ENCODE data around the gene GPR35.

The GPR35 gene

GRCh38 chr2:240599141-240599583 lies 26.1 kb upstream of the GPR35 start:
- no peak for TF ChIP-seq REST (IDR thresholded peaks at IDR 0.05; ENCODE audit: insufficient read depth in 1 of 2, low read depth in 2 of 2, low read length in 2 of 2)
- TF ChIP-seq FOXP2 (optimal IDR thresholded peaks at IDR 0.05; ENCODE audit: borderline replicate concordance, extremely low read depth, extremely low read length, insufficient read depth) = no peak
- no peak for TF ChIP-seq POLR2AphosphoS5 (IDR thresholded peaks at IDR 0.05; ENCODE audit: low read depth, low read length)
- TF ChIP-seq TAF1 (IDR thresholded peaks at IDR 0.05; ENCODE audit: borderline replicate concordance, insufficient read depth, low read length) = no peak
- no peak for TF ChIP-seq SIN3A (IDR thresholded peaks at IDR 0.05; ENCODE audit: borderline replicate concordance, insufficient read depth, low read length)

DNA sequence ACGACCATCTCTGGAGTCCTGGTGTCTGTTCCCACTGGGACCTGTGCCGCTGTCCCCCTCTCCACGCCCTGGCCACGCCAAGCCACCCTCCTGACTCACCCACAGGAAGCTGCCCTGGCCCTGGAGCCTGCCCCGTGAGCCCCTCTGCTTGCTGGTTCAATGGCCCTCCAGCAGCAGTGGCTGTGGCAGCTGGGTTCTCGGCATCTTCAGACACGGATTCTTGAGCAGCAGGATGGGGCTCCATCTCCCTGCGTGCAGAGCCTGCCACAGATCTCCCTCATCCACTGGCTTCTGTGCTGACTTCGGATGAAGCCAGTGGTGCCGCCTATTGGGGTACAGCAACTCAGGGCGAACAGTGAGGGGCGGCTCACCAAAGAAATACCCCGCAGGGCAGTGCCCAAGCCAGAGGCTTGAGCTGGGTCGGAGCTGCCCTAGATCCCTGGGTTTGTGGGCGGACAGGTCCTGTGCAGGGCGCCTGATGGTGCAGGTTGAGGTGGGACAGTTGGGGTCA lies 24.8 kb upstream of the GPR35 start:
- TF ChIP-seq POLR2AphosphoS5 (IDR thresholded peaks at IDR 0.05; ENCODE audit: low read depth, low read length) (no peak), SIN3A (IDR thresholded peaks at IDR 0.05; ENCODE audit: borderline replicate concordance, insufficient read depth, low read length) (no peak), FOXP2 (optimal IDR thresholded peaks at IDR 0.05; ENCODE audit: borderline replicate concordance, extremely low read depth, extremely low read length, insufficient read depth) (no peak), TAF1 (IDR thresholded peaks at IDR 0.05; ENCODE audit: borderline replicate concordance, insufficient read depth, low read length) (no peak), REST (IDR thresholded peaks at IDR 0.05; ENCODE audit: insufficient read depth in 1 of 2, low read depth in 2 of 2, low read length in 2 of 2) (no peak)

- no peak for TF ChIP-seq TAF1 (IDR thresholded peaks at IDR 0.05; ENCODE audit: borderline replicate concordance, insufficient read depth, low read length)
- TF ChIP-seq POLR2AphosphoS5 (IDR thresholded peaks at IDR 0.05; ENCODE audit: low read depth, low read length) = no peak
- no peak for TF ChIP-seq FOXP2 (optimal IDR thresholded peaks at IDR 0.05; ENCODE audit: borderline replicate concordance, extremely low read depth, extremely low read length, insufficient read depth)
- no peak for TF ChIP-seq REST (IDR thresholded peaks at IDR 0.05; ENCODE audit: insufficient read depth in 1 of 2, low read depth in 2 of 2, low read length in 2 of 2)
- no peak for TF ChIP-seq SIN3A (IDR thresholded peaks at IDR 0.05; ENCODE audit: borderline replicate concordance, insufficient read depth, low read length)
Observed at GRCh38 chr2:240601061-240601830, 24.0 kb upstream of the GPR35 start.

DNA sequence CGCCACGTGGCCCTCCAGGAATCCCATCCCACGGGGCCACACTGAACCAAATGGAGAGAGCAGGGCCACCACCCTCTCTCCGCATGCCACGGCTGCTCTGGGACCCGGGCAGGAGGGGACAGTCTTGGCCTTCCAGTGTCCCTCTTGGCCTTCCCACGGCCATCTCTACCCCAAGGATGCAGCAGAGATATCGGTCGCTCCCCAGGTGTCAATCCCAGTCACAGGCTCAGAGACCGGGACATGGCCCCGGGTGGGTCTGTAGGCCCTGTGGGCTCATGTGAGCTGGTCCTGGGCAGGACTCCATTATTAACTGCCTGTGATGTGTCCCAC lies 23.5 kb upstream of the GPR35 start:
- TF ChIP-seq TAF1 (IDR thresholded peaks at IDR 0.05; ENCODE audit: borderline replicate concordance, insufficient read depth, low read length) (no peak), POLR2AphosphoS5 (IDR thresholded peaks at IDR 0.05; ENCODE audit: low read depth, low read length) (no peak), REST (IDR thresholded peaks at IDR 0.05; ENCODE audit: insufficient read depth in 1 of 2, low read depth in 2 of 2, low read length in 2 of 2) (no peak), SIN3A (IDR thresholded peaks at IDR 0.05; ENCODE audit: borderline replicate concordance, insufficient read depth, low read length) (no peak), FOXP2 (optimal IDR thresholded peaks at IDR 0.05; ENCODE audit: borderline replicate concordance, extremely low read depth, extremely low read length, insufficient read depth) (no peak)

Data from PFSK-1 (cell line).